NCI-H1048 (cell line): ENCODE data around the gene HPSE.

Experiments
- DNase-seq: peaks from one replicate; lab custom pipeline; 2025; lab: John Stamatoyannopoulos, UW

The HPSE gene

GRCh38 chr4:83247415-83248357 is 87.0 kb downstream of the HPSE start:
- DNase-seq: no peak
